Hepatocyte (in vitro differentiated cells): ENCODE data around the gene STPG3.

Experiments
- EZH2 ChIP-seq: fragments of 200-600 bp; sonication (generic); IDR thresholded peaks from 2 replicates; pipeline ENCODE4 v1.6.1; 2016; ENCODE audit warnings: antibody characterized with exemption, mild to moderate bottlenecking, borderline replicate concordance
- TF ChIP-seq, protein P1 (sequence below): fragments of 200-600 bp; sonication (generic); IDR thresholded peaks from 2 replicates; pipeline ENCODE4 v1.5.1; 2016; ENCODE audit warnings: antibody characterized with exemption, mild to moderate bottlenecking; ENCODE audit not compliant: poor library complexity

GRCh38 chr9:137232510-137232909 lies 18.6 kb upstream of the STPG3 start:
- TF ChIP-seq, protein P1, sequence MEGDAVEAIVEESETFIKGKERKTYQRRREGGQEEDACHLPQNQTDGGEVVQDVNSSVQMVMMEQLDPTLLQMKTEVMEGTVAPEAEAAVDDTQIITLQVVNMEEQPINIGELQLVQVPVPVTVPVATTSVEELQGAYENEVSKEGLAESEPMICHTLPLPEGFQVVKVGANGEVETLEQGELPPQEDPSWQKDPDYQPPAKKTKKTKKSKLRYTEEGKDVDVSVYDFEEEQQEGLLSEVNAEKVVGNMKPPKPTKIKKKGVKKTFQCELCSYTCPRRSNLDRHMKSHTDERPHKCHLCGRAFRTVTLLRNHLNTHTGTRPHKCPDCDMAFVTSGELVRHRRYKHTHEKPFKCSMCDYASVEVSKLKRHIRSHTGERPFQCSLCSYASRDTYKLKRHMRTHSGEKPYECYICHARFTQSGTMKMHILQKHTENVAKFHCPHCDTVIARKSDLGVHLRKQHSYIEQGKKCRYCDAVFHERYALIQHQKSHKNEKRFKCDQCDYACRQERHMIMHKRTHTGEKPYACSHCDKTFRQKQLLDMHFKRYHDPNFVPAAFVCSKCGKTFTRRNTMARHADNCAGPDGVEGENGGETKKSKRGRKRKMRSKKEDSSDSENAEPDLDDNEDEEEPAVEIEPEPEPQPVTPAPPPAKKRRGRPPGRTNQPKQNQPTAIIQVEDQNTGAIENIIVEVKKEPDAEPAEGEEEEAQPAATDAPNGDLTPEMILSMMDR: no peak
- TF ChIP-seq EZH2: no peak
